ENCODE results near the gene FBXO48.
"Not testable (repeated sequence)": the region's sequence is repeated elsewhere in the genome, so short reads cannot be mapped to it uniquely, and the experiment has no call there.

The FBXO48 gene

GRCh38 chr2:68471385-68471784 lies 4.3 kb upstream of the FBXO48 start:
- DNase-seq (ENCODE audit: low read depth in 3 of 3), result no peak

- DNase-seq (ENCODE audit: low read depth in 3 of 3), result no peak
Measured at GRCh38 chr2:68469935-68470334, 2.8 kb upstream of the FBXO48 start.

GRCh38 chr2:68468801-68469200 lies 1.7 kb upstream of the FBXO48 start:
- DNase-seq (ENCODE audit: low read depth in 3 of 3), result no peak

DNA sequence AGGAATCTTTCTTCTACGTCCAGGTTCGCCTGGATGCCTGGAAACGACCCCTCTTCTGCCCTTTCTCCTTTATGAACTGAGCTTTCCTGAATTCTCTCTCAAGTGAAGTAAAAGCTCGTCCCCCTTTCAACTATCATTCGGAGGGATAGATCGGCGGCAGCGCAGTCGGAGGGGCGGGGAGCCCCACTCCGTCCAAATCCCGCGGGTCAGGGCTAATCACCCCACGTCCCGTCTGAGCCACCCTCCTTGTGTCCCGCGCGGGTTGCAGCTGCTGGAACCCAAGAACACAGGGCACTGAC lies 367 bp downstream of the FBXO48 start:
- no peak for DNase-seq (ENCODE audit: low read depth in 3 of 3)

DNA sequence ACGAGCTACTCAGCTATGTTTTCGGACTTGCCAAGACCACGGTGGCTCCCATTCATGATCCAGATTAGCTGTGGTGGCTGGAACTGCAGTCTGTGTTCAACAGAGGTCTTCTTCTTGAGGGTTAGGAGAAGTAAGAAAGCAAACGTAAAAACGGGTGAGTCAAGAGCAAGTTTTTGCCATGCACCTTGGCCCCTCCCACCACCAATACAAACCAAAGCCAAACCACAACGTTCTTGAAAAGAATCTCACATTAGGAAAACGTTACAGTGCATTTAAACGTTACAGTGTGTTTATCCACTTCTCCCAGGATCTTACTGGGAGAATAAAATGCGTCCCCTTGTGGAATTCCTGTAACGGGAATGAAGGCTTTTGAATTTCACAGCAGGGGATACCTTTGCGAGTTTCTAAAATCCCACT lies 725 bp downstream of the FBXO48 start:
- peak; percentile 14 to 42 (median 34) for DNase-seq (ENCODE audit: low read depth in 3 of 3)

GRCh38 chr2:68465081-68465916 lies 1.8 kb downstream of the FBXO48 start:
- peak in 1 of 3 experiments; percentile 15 for DNase-seq (ENCODE audit: low read depth in 3 of 3)

DNA sequence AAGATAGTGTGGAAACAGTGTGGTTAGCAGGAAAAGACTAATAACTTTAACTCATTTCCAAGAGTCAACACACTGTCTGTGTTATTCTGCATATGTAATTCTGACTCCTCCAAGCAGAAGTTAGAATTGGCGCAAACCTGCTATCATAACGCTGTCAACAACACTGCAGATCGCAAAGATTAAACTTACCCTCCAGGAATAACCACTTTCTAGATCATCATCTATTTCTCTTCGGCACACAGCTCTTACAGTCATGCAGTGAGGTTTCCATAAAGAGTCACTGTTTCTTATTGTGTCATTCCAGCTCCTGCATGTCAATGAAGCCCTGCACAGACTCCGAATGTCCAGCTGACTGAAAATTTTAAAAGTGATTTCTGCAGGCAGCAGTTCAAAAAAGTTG lies 2.4 kb downstream of the FBXO48 start:
- no peak for DNase-seq (ENCODE audit: low read depth in 3 of 3)

GRCh38 chr2:68463287-68463877 lies 3.7 kb downstream of the FBXO48 start:
- DNase-seq (ENCODE audit: low read depth in 3 of 3), result no peak

- DNase-seq (ENCODE audit: low read depth in 3 of 3), result no peak
Measured at GRCh38 chr2:68458981-68459380, 8.1 kb downstream of the FBXO48 start.

- DNase-seq (ENCODE audit: low read depth in 3 of 3), result no peak
Measured at GRCh38 chr2:68456198-68456597, 10.9 kb downstream of the FBXO48 start.

GRCh38 chr2:68454719-68455118 lies 12.4 kb downstream of the FBXO48 start:
- no peak for DNase-seq (ENCODE audit: low read depth in 3 of 3)

- DNase-seq (ENCODE audit: low read depth in 3 of 3), result no peak
Measured at GRCh38 chr2:68453761-68454360, 13.2 kb downstream of the FBXO48 start.

DNA sequence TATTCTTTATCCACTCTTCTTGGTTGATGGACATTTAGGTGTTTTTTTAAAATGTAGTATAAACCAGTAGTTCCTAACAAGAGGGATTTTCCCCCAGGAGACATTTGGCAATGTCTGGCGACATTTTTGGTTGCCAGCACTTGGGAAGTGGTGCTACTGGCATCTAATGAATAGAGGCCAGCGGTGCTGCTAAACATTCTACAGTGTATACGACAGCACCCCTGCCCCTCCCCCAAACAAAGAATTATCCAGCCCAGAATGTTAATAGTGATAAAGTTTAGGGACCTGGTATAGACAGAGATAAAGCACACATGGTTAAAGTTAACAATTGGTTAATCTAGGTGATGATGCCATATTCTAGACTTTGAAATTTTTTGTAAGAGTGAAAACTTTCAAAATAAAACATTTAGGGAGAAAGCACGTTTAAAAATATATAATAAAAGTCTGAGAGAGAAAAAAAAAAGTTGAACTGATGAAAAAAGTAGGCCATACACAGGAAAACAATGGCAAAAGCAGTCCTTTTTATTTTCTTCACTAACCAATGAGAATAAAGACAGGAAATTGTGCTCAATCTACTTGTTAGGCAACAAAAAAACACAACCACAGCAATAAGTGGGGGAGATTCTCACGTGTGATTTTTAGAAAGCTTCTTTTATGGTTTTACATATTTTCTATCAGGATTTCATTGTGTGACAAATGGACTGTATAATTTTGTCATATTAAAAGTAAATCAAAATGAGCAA lies 14.8 kb downstream of the FBXO48 start:
- DNase-seq (ENCODE audit: low read depth in 3 of 3), result no peak

- DNase-seq (ENCODE audit: low read depth in 3 of 3), result no peak
Measured at GRCh38 chr2:68448671-68449653, 18.1 kb downstream of the FBXO48 start.

DNA sequence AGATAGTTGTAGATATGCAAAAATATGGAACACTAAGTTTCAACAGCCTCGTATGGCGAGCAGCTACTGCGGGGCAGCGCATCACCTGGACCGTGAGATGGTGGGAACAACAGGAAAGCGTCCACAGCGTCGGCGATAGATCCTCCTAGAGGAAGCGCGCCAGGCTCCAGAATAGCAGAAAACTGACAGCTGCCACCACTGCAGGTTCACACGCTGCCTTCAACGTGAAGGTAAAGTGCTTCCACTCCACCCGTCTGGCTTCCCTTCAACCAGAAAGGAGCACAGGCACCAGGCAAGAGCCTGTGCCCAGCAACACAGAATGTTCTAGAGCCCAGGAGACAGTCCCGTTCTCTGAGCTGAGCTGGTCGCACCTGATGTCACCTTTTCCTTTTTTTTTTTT lies 20.0 kb downstream of the FBXO48 start:
- no peak for DNase-seq (ENCODE audit: low read depth in 3 of 3)

GRCh38 chr2:68446425-68446824 lies 20.7 kb downstream of the FBXO48 start:
- DNase-seq (ENCODE audit: low read depth in 3 of 3), result not testable (repeated sequence)

- no peak for DNase-seq (ENCODE audit: low read depth in 3 of 3)
Measured at GRCh38 chr2:68441994-68442322, 25.1 kb downstream of the FBXO48 start.

- peak; percentile 44 to 76 (median 50) for DNase-seq (ENCODE audit: low read depth in 3 of 3)
Measured at GRCh38 chr2:68441179-68441993, 25.7 kb downstream of the FBXO48 start.

DNA sequence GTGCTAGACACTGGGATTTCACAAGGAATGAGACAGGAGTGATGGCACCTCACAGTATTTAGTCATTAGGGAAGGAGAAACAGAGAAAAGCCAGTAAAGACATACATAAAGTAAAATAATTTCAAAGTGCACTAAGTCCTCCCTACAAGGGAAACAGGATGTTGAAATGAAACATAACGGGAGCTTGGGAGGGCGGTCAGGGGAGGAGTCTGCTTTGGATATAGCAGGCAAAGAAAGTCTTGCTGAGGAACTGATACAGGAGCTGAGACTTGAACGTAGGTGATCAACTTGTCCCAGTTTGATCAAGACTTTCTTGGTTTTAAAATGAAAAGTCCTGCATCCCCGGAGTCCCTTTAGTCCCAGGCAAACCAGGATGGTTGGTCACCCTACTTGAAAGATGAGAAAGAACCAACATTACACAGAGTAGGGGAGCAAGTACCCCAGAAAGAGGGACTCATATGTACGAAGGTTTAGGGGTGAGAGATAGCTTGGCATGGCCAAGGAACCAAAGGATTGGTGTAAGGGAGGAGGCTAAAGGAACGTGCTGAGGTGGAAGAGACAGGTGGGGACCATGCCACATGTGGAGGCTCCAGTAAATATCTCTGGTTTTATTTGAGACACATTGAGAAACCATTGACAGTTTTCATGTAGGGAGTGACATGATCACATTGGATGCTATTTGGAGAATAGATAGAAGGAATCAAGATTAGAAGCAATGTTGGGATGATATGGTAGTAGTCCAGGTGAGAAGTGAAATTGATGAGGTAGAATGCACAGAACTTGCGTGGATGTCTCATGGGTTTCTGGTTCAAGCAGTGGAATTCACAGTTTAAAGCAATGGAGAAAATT lies 28.4 kb downstream of the FBXO48 start:
- DNase-seq (ENCODE audit: low read depth in 3 of 3), result no peak

DNA sequence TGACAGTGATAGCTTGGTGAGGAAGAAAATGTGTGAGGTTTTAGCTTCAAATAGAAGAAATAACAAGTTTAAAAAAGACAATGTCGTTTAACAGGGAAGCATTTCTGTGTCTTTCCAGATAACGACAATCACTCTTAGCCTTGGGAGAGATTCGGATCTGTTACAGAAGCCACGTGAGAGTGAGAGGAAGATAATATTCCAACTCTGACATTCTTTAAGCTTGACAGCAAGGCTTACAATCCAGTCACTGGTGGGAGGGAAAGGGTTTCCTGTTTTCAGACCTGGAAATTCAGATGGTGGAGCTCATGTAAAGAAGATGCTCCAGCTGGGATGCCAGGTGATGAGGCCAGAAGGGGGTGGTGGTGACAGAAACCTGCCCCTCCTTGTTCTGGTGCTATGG lies 30.8 kb downstream of the FBXO48 start:
- no peak for DNase-seq (ENCODE audit: low read depth in 3 of 3)

Data from stimulated activated CD4-positive, alpha-beta T cell treated with anti-CD3 and anti-CD28 coated beads, TNF-alpha, amount 100 ng/mL, for 4 hours (primary cell).